Measurements from ENCODE around the gene ZMYND8. TPM values are rescaled to one million over a fixed set of nuclear protein-coding genes. Genes with fewer than 3 reads are reported as not detected.

The ZMYND8 gene
- total RNA-seq, 1 donor = 18.8 TPM

GRCh38 chr20:47217482-47218446, 138.7 kb downstream of the ZMYND8 start:
- H3K36me3 ChIP-seq (ENCODE audit: insufficient read depth, low read length) = peaks cover 37% of the 10 kb centered on the region

GRCh38 chr20:47216819-47217410, 139.6 kb downstream of the ZMYND8 start:
- peaks cover 19% of the 10 kb centered on the region for H3K79me2 ChIP-seq (ENCODE audit: insufficient read depth, low read length)
- peaks cover 42% of the 10 kb centered on the region for H3K36me3 ChIP-seq (ENCODE audit: insufficient read depth, low read length)
- H3K27ac ChIP-seq (ENCODE audit: low read depth, low read length) = no peak overlapping the region
- TF ChIP-seq CTCF (IDR thresholded peaks at IDR 0.05; ENCODE audit: extremely low read depth, low read depth, low read length) = no peak
- H4K20me1 ChIP-seq (ENCODE audit: insufficient read depth, low read length) = no peaks in the 10 kb centered on the region
- no peak overlapping the region for H2AFZ ChIP-seq (ENCODE audit: low read length)
- no peaks in the 10 kb centered on the region for H3K9me3 ChIP-seq (ENCODE audit: low read depth, low read length)
- H3K4me3 ChIP-seq (ENCODE audit: insufficient read depth, low read length) = no peak overlapping the region
- H3K27me3 ChIP-seq (ENCODE audit: insufficient read depth, low read length) = no peaks in the 10 kb centered on the region
- H3K4me1 ChIP-seq (ENCODE audit: insufficient read depth, low read length) = peaks cover 6% of the 10 kb centered on the region
- H3K4me2 ChIP-seq (ENCODE audit: insufficient read depth, low read length) = no peak overlapping the region
- DNase-seq (ENCODE audit: insufficient read length, low spot score, missing footprints) = no peak

More at GRCh38 chr20:47217482-47218446, 138.7 kb downstream of the ZMYND8 start:
- H3K4me3 ChIP-seq (ENCODE audit: insufficient read depth, low read length) = no peak overlapping the region
- no peaks in the 10 kb centered on the region for H3K27me3 ChIP-seq (ENCODE audit: insufficient read depth, low read length)
- no peak overlapping the region for H3K27ac ChIP-seq (ENCODE audit: low read depth, low read length)
- H3K4me2 ChIP-seq (ENCODE audit: insufficient read depth, low read length) = no peak overlapping the region
- no peak overlapping the region for H2AFZ ChIP-seq (ENCODE audit: low read length)
- peaks cover 11% of the 10 kb centered on the region for H3K79me2 ChIP-seq (ENCODE audit: insufficient read depth, low read length)
- H3K9me3 ChIP-seq (ENCODE audit: low read depth, low read length) = no peaks in the 10 kb centered on the region
- H3K4me1 ChIP-seq (ENCODE audit: insufficient read depth, low read length) = peaks cover 6% of the 10 kb centered on the region
- H4K20me1 ChIP-seq (ENCODE audit: insufficient read depth, low read length) = no peaks in the 10 kb centered on the region
- no peak for TF ChIP-seq CTCF (IDR thresholded peaks at IDR 0.05; ENCODE audit: extremely low read depth, low read depth, low read length)
- DNase-seq (ENCODE audit: insufficient read length, low spot score, missing footprints) = no peak

- peaks cover 21% of the 10 kb centered on the region for H3K79me2 ChIP-seq (ENCODE audit: insufficient read depth, low read length)
- no peak for TF ChIP-seq CTCF (IDR thresholded peaks at IDR 0.05; ENCODE audit: extremely low read depth, low read depth, low read length)
- no peak for DNase-seq (ENCODE audit: insufficient read length, low spot score, missing footprints)
Measured at GRCh38 chr20:47215653-47216397, 140.7 kb downstream of the ZMYND8 start.

More at GRCh38 chr20:47215653-47216397, 140.7 kb downstream of the ZMYND8 start:
- no peaks in the 10 kb centered on the region for H3K9me3 ChIP-seq (ENCODE audit: low read depth, low read length)
- peaks cover 44% of the 10 kb centered on the region for H3K36me3 ChIP-seq (ENCODE audit: insufficient read depth, low read length)
- H2AFZ ChIP-seq (ENCODE audit: low read length) = no peak overlapping the region
- no peak overlapping the region for H3K4me2 ChIP-seq (ENCODE audit: insufficient read depth, low read length)
- no peaks in the 10 kb centered on the region for H3K27me3 ChIP-seq (ENCODE audit: insufficient read depth, low read length)
- no peaks in the 10 kb centered on the region for H4K20me1 ChIP-seq (ENCODE audit: insufficient read depth, low read length)
- no peak overlapping the region for H3K4me3 ChIP-seq (ENCODE audit: insufficient read depth, low read length)
- no peak overlapping the region for H3K27ac ChIP-seq (ENCODE audit: low read depth, low read length)
- peaks cover 6% of the 10 kb centered on the region for H3K4me1 ChIP-seq (ENCODE audit: insufficient read depth, low read length)
